CD14-positive monocyte (primary cell): Measurements from ENCODE around the gene RHO. TPM values are rescaled to one million over a fixed set of nuclear protein-coding genes. Genes with fewer than 3 reads are reported as not detected.
"Not testable (repeated sequence)": the region's sequence is repeated elsewhere in the genome, so short reads cannot be mapped to it uniquely, and the experiment has no call there.

ENCODE experiments used
- DNase-seq, 3 donors: peaks; one replicate each; pipeline ENCODE4 v3.0.0-alpha.2; 2011 to 2022
- H2AFZ ChIP-seq: 2 replicates; pipeline ENCODE4 v1.6.0; 2012; ENCODE audit warnings: mild to moderate bottlenecking, low read depth, low read length, inconsistent platforms; ENCODE audit not compliant: insufficient read depth, poor library complexity, severe bottlenecking
- H3K27ac ChIP-seq, 2 donors: 1 replicate in 1 of 2; 2 replicates in 1 of 2; pipeline ENCODE4 v1.5.1; 2012 to 2013; ENCODE audit warnings: low read length in 2 of 2, control low read depth in 1 of 2, inconsistent platforms in 1 of 2, low read depth in 1 of 2, mild to moderate bottlenecking in 1 of 2
- H3K27me3 ChIP-seq, 2 donors: one replicate each; pipeline versions ENCODE4 v1.6.0 to v1.6.1; 2011 to 2013; ENCODE audit warnings: low read length in 2 of 2; ENCODE audit not compliant: control insufficient read depth in 2 of 2, insufficient read depth in 2 of 2
- H3K36me3 ChIP-seq, 2 donors: replicated peaks in 1 of 2; 1 replicate in 1 of 2; 2 replicates in 1 of 2; pipeline versions ENCODE4 v1.5.1 to v1.6.1; 2012 to 2013; ENCODE audit warnings: low read length in 2 of 2, control low read depth in 1 of 2, inconsistent platforms in 1 of 2, mild to moderate bottlenecking in 1 of 2; ENCODE audit not compliant: insufficient read depth in 2 of 2, control insufficient read depth in 1 of 2
- H3K4me1 ChIP-seq, 2 donors: 1 replicate in 1 of 2; 2 replicates in 1 of 2; pipeline versions ENCODE4 v1.5.1 to v1.6.1; 2012 to 2013; ENCODE audit warnings: low read length in 2 of 2, control low read depth in 1 of 2, inconsistent platforms in 1 of 2, mild to moderate bottlenecking in 1 of 2, moderate library complexity in 1 of 2; ENCODE audit not compliant: insufficient read depth in 2 of 2, control insufficient read depth in 1 of 2
- H3K4me2 ChIP-seq: replicated peaks from 2 replicates; pipeline ENCODE3; 2012; ENCODE audit warnings: low read length, moderate library complexity, mild to moderate bottlenecking; ENCODE audit not compliant: poor library complexity, severe bottlenecking; ENCODE audit errors: extremely low read depth
- H3K4me3 ChIP-seq, 3 experiments: fragments of 200-600 bp in 1 of 3; sonication (generic) in 1 of 3; replicated peaks in 1 of 3; 1 replicate in 2 of 3; 2 replicates in 1 of 3; pipeline ENCODE4 v1.5.1; 2011 to 2013; ENCODE audit warnings: low read length in 3 of 3, mild to moderate bottlenecking in 3 of 3, control low read depth in 2 of 3, low read depth in 2 of 3, inconsistent platforms in 1 of 3, moderate library complexity in 1 of 3
- H3K79me2 ChIP-seq: 2 replicates; pipeline ENCODE4 v1.6.0; 2012; ENCODE audit warnings: mild to moderate bottlenecking, control low read depth, inconsistent platforms, low read length, moderate library complexity; ENCODE audit not compliant: insufficient read depth
- H3K9ac ChIP-seq: 2 replicates; pipeline ENCODE4 v1.6.0; 2017; ENCODE audit warnings: low read length, mild to moderate bottlenecking; ENCODE audit not compliant: insufficient read depth, poor library complexity, severe bottlenecking
- H3K9me3 ChIP-seq, 2 donors: replicated peaks in 1 of 2; 1 replicate in 1 of 2; 2 replicates in 1 of 2; pipeline versions ENCODE4 v1.5.1 to v1.6.1; 2012 to 2013; ENCODE audit warnings: low read length in 2 of 2, control low read depth in 1 of 2; ENCODE audit not compliant: control insufficient read depth in 1 of 2, insufficient read depth in 1 of 2
- H4K20me1 ChIP-seq: 2 replicates; pipeline ENCODE4 v1.6.0; 2012; ENCODE audit warnings: mild to moderate bottlenecking, low read length, control low read depth, moderate library complexity; ENCODE audit not compliant: insufficient read depth
- H3K27ac Mint-ChIP-seq, 7 donors: one replicate each; pipeline ENCODE4 v1.8.0; 2020; ENCODE audit warnings: mild to moderate bottlenecking in 7 of 7, mixed read lengths in 7 of 7, moderate library complexity in 6 of 7, inconsistent platforms in 2 of 7
- H3K27me3 Mint-ChIP-seq, 3 donors: one replicate each; pipeline ENCODE4 v1.8.0; 2021 to 2022; ENCODE audit warnings: low read depth in 3 of 3, mild to moderate bottlenecking in 3 of 3, mixed read lengths in 3 of 3, moderate library complexity in 3 of 3, inconsistent platforms in 1 of 3
- H3K36me3 Mint-ChIP-seq, 2 donors: one replicate each; pipeline ENCODE4 v1.8.0; 2020; ENCODE audit warnings: mixed read lengths in 2 of 2, inconsistent platforms in 1 of 2, mild to moderate bottlenecking in 1 of 2
- H3K4me1 Mint-ChIP-seq: one replicate; pipeline ENCODE4 v1.8.0; 2020; ENCODE audit warnings: mild to moderate bottlenecking, mixed read lengths
- H3K4me3 Mint-ChIP-seq, 2 donors: one replicate each; pipeline ENCODE4 v1.8.0; 2020; ENCODE audit warnings: mild to moderate bottlenecking in 2 of 2, mixed read lengths in 2 of 2, moderate library complexity in 1 of 2
- H3K9me3 Mint-ChIP-seq, 7 donors: one replicate each; pipeline ENCODE4 v1.8.0; 2020 to 2022; ENCODE audit warnings: mixed read lengths in 7 of 7, mild to moderate bottlenecking in 6 of 7, moderate library complexity in 6 of 7, inconsistent platforms in 2 of 7
- WGBS: methylation state at CpG from one replicate; pipeline ENCODE4 v1.1.5; 2013; ENCODE audit warnings: missing lambda C conversion rate; ENCODE audit not compliant: insufficient coverage; 5-methylcytosine and 5-hydroxymethylcytosine counted together
- intact Hi-C, 2 donors: fragments of 100-400 bp; cut with micrococcal nuclease; formaldehyde crosslinking; loops; one replicate each; pipeline versions ENCODE4 v1.15.0 to v1.15.1; 2023
- polyA plus RNA-seq, 3 donors: library from polyadenylated mRNA; depleted of rRNA in 1 of 3; unstranded in 2 of 3; stranded (reverse) in 1 of 3; fragments of 300-500 nt in 2 of 3; fragments of >200 nt in 1 of 3; fragmentation: Illumina TruSeq in 2 of 3; gene quantifications; 1 replicate in 2 of 3; 2 replicates in 1 of 3; pipeline ENCODE4 v1.2.3, GENCODE V29; 2012 to 2021
- TF ChIP-seq, protein P1 (sequence below): fragments of 200-600 bp; IDR thresholded peaks from one replicate; pipeline ENCODE4 v1.8.0; 2022; ENCODE audit warnings: antibody characterized with exemption, mild to moderate bottlenecking

RHO gene
- polyA plus RNA-seq, 3 donors, result 0.03 TPM; not detected in 2

DNA sequence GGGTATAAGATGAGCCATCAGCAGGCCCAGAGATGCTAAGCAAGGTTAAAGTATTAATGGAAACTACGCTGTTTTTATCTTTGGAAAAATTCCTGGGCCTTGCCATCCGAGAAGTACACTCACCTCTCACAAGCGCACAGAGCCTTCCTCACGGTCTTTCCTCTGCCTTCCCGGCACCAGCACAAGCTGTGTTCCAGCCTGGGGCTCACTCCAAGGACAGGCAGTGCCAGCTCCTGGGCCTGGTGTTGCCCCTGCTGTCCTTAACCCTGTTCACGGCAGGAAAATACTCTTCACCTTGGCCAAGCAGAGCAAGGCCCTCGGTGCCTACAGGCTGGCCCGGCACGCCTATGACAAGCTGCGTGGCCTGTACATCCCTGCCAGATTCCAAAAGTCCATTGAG lies 14.3 kb upstream of the RHO start:
- Histone ChIP-seq H3K4me1 (no peaks in the 10 kb centered on the region), H4K20me1 (no peaks in the 10 kb centered on the region), H3K9ac (no peak overlapping the region), H3K9me3 (no peaks in the 10 kb centered on the region), H3K79me2 (no peaks in the 10 kb centered on the region), H3K27ac (no peak overlapping the region), H2AFZ (no peak overlapping the region), H3K27me3 (no peaks in the 10 kb centered on the region), H3K4me3 (no peak overlapping the region), H3K36me3 (peaks cover 19 to 64% of the 10 kb centered on the region in 2 donors), H3K4me2 (no peak overlapping the region)
- Mint-ChIP-seq H3K4me1 (no peaks in the 10 kb centered on the region), H3K36me3 (peaks cover 57 to 62% of the 10 kb centered on the region in 2 donors), H3K27ac (no peak overlapping the region), H3K4me3 (no peak overlapping the region), H3K27me3 (peaks cover 0 to 2% (median 0%) of the 10 kb centered on the region in 3 donors), H3K9me3 (peaks cover 0 to 5% (median 0%) of the 10 kb centered on the region in 7 donors)
- WGBS, result 93% methylated on average over 10 of the region's 10 CpGs
- intact Hi-C loops, result no loop called here
- no peak for DNase-seq
- TF ChIP-seq, protein P1, sequence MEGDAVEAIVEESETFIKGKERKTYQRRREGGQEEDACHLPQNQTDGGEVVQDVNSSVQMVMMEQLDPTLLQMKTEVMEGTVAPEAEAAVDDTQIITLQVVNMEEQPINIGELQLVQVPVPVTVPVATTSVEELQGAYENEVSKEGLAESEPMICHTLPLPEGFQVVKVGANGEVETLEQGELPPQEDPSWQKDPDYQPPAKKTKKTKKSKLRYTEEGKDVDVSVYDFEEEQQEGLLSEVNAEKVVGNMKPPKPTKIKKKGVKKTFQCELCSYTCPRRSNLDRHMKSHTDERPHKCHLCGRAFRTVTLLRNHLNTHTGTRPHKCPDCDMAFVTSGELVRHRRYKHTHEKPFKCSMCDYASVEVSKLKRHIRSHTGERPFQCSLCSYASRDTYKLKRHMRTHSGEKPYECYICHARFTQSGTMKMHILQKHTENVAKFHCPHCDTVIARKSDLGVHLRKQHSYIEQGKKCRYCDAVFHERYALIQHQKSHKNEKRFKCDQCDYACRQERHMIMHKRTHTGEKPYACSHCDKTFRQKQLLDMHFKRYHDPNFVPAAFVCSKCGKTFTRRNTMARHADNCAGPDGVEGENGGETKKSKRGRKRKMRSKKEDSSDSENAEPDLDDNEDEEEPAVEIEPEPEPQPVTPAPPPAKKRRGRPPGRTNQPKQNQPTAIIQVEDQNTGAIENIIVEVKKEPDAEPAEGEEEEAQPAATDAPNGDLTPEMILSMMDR, result no peak

GRCh38 chr3:129514563-129514962 lies 13.9 kb upstream of the RHO start:
- H3K9me3 ChIP-seq, result no peaks in the 10 kb centered on the region
- H3K9ac ChIP-seq, result no peak overlapping the region
- H3K4me1 ChIP-seq, result no peaks in the 10 kb centered on the region
- peak overlapping the region in 1 of 7 donors; percentile 12 for H3K27ac Mint-ChIP-seq
- no peaks in the 10 kb centered on the region for H3K27me3 ChIP-seq
- no peaks in the 10 kb centered on the region for H3K79me2 ChIP-seq
- no peaks in the 10 kb centered on the region for H4K20me1 ChIP-seq
- no peaks in the 10 kb centered on the region for H3K4me1 Mint-ChIP-seq
- no peak overlapping the region for H2AFZ ChIP-seq
- TF ChIP-seq, protein P1, result no peak
- H3K4me3 ChIP-seq, result no peak overlapping the region
- H3K36me3 Mint-ChIP-seq, result peaks cover 54 to 57% of the 10 kb centered on the region in 2 donors
- intact Hi-C loops, result no loop called here
- peaks cover 19 to 63% of the 10 kb centered on the region in 2 donors for H3K36me3 ChIP-seq
- H3K9me3 Mint-ChIP-seq, result peaks cover 0 to 5% (median 0%) of the 10 kb centered on the region in 7 donors
- DNase-seq, result no peak
- no peak overlapping the region for H3K4me3 Mint-ChIP-seq
- H3K27ac ChIP-seq, result no peak overlapping the region
- WGBS, result 94% methylated on average over 6 of the region's 6 CpGs
- no peaks in the 10 kb centered on the region for H3K27me3 Mint-ChIP-seq
- no peak overlapping the region for H3K4me2 ChIP-seq

DNA sequence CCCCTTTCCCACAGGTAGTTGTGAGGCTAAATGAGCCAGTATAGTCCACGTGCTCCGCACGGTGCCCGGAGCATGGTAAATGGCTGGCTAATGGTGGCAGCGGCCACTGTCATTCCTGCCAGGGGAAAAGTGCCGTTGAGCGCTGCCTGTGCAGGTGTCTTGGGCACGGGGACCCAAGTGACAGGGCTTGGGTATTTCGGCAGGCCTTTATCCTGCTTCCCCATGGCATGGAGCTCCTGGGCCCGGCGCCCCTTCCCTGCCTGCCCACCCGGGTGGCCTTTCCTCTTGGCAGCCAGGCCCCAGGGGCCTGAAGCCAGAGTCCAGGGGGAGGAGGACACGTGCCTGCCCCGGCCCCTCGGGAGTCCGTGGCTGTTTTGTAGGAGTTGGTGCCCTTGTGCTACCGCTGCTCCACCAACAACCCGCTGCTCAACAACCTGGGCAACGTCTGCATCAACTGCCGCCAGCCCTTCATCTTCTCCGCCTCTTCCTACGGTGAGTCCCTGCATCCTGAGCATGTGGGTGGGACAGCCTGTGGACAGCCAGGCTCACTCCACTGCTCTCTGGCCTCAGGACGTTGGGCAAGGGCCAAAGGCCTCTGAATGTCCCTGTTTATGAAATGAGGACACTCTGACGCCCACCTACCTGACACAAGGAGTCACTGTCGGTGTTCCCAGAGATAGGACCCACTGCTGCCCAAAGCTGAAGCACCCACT lies 13.2 kb upstream of the RHO start:
- H3K79me2 ChIP-seq, H3K9ac ChIP-seq, H3K4me1 ChIP-seq, H3K27me3 ChIP-seq, H2AFZ ChIP-seq, H3K27me3 Mint-ChIP-seq, intact Hi-C loops, H3K9me3 ChIP-seq, H3K4me3 ChIP-seq, H3K4me2 ChIP-seq, H4K20me1 ChIP-seq, H3K9me3 Mint-ChIP-seq, H3K4me3 Mint-ChIP-seq, H3K4me1 Mint-ChIP-seq, H3K27ac ChIP-seq, DNase-seq: not testable (repeated sequence)
- peaks cover 19 to 57% of the 10 kb centered on the region in 2 donors for H3K36me3 ChIP-seq
- Mint-ChIP-seq H3K27ac (peak overlapping the region in 1 of 7 donors; percentile 12), H3K36me3 (peaks cover 56 to 58% of the 10 kb centered on the region in 2 donors)
- 95% methylated on average over 10 of the region's 25 CpGs for WGBS
